ENCODE measurements around the gene ADARB2.

Gene ADARB2

GRCh38 chr10:1472178-1472958 lies 265.0 kb downstream of the ADARB2 start:
- ChIA-PET CTCF (no interaction called here), POLR2A (no interaction called here)
- TF ChIP-seq FOXK2 (IDR thresholded peaks at IDR 0.05) (no peak), HDGF (IDR thresholded peaks at IDR 0.05; ENCODE audit: borderline replicate concordance) (no peak), FOXM1 (IDR thresholded peaks at IDR 0.05; ENCODE audit: borderline replicate concordance) (no peak), FOXA1 (IDR thresholded peaks at IDR 0.05) (no peak), SUZ12 (IDR thresholded peaks at IDR 0.05) (no peak), ARNT (IDR thresholded peaks at IDR 0.05) (no peak), LEF1 (IDR thresholded peaks at IDR 0.05; ENCODE audit: borderline replicate concordance) (no peak), ZNF384 (IDR thresholded peaks at IDR 0.05) (no peak), TARDBP (IDR thresholded peaks at IDR 0.05) (no peak), L3MBTL2 (conservative IDR thresholded peaks at IDR 0.05) (no peak), ELF4 (IDR thresholded peaks at IDR 0.05) (no peak), NFRKB (IDR thresholded peaks at IDR 0.05) (no peak)
- TF ChIP-seq, protein P1, sequence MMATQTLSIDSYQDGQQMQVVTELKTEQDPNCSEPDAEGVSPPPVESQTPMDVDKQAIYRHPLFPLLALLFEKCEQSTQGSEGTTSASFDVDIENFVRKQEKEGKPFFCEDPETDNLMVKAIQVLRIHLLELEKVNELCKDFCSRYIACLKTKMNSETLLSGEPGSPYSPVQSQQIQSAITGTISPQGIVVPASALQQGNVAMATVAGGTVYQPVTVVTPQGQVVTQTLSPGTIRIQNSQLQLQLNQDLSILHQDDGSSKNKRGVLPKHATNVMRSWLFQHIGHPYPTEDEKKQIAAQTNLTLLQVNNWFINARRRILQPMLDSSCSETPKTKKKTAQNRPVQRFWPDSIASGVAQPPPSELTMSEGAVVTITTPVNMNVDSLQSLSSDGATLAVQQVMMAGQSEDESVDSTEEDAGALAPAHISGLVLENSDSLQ (IDR thresholded peaks at IDR 0.05), result no peak
- DNase-seq (ENCODE audit: extremely low spot score), result no peak

DNA sequence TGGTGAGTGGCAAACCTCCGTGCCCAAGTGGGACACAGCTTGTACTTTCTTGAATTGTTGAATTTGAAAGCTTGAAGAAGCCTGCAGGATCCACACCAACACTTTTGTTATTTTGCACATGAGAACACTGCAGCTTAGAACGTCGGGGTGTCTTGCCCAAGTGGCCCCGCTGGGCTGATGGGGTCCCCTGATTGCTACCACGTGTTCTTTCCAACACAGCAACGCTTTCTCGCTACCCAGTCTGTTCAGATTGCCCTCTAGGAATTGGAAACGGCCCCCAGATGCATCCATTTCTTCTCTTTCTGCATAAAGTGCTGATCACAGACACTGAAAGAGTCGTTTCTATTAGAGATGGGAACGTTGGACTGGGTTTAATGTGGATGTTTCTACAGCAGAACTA lies 268.5 kb downstream of the ADARB2 start:
- ChIA-PET POLR2A (no interaction called here), CTCF (no interaction called here)
- no peak for DNase-seq (ENCODE audit: extremely low spot score)
- TF ChIP-seq SP1 (IDR thresholded peaks at IDR 0.05) (no peak), ZNF384 (IDR thresholded peaks at IDR 0.05) (no peak), ARNT (IDR thresholded peaks at IDR 0.05) (no peak), NFRKB (IDR thresholded peaks at IDR 0.05) (no peak), L3MBTL2 (conservative IDR thresholded peaks at IDR 0.05) (no peak), BHLHE40 (IDR thresholded peaks at IDR 0.05; ENCODE audit: borderline replicate concordance) (no peak), ELF4 (IDR thresholded peaks at IDR 0.05) (no peak), FOXA1 (IDR thresholded peaks at IDR 0.05) (no peak), LEF1 (IDR thresholded peaks at IDR 0.05; ENCODE audit: borderline replicate concordance) (no peak), FOXM1 (IDR thresholded peaks at IDR 0.05; ENCODE audit: borderline replicate concordance) (no peak), FOXK2 (IDR thresholded peaks at IDR 0.05) (no peak), SUZ12 (IDR thresholded peaks at IDR 0.05) (no peak), HDGF (IDR thresholded peaks at IDR 0.05; ENCODE audit: borderline replicate concordance) (no peak)
- TF ChIP-seq, protein P1 (IDR thresholded peaks at IDR 0.05), result no peak

GRCh38 chr10:1467334-1468076 lies 269.8 kb downstream of the ADARB2 start:
- TF ChIP-seq ARNT (IDR thresholded peaks at IDR 0.05) (no peak), FOXM1 (IDR thresholded peaks at IDR 0.05; ENCODE audit: borderline replicate concordance) (no peak), CTBP1 (IDR thresholded peaks at IDR 0.05; ENCODE audit: borderline replicate concordance) (no peak), TARDBP (IDR thresholded peaks at IDR 0.05) (no peak), SP1 (IDR thresholded peaks at IDR 0.05) (no peak)
- TF ChIP-seq, protein P1 (IDR thresholded peaks at IDR 0.05), result no peak
- POLR2A ChIA-PET, result no interaction called here
- DNase-seq (ENCODE audit: extremely low spot score), result no peak
- CTCF ChIA-PET, result interaction anchor here (0.7 kb wide), 1 partner anchor 742 kb away, joined by 3 read pairs; no protein-coding TSS in a partner anchor

DNA sequence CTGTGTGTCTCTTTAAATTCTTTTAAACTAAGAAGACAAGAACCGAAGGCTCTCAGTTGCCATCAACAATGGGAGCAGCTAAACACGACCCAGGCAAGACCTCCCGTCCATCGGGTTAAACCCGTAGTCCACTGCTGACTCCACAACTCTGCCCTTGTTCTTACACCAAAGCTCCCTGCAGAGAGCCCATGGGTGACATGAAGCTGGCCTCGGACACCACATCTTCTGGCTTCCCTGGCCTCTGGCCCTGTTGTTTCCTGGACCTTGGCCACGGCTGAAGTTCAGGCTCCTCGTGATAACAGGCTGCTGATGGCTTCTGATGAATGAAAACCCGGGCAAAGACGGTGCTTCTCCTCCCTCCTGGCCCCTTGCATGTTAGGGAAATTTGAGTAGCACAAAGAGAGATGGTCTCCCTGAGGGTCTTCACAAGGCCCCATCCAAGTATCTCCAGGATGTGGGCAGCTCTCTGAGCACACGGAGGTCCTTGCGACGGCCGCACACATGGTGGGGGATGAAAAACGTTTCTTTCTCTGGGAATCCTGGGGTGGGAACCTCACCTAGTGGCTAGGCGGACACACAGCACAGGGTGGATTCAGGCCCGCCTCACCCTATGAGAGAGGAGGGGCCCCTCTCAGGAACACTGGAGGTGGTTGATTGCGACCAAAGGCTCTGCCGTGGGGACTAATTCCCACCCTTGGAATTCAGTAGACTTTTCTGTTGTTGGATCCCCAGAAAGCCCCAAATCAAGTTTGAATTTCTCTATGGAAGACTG lies 271.1 kb downstream of the ADARB2 start:
- ChIA-PET CTCF (interaction anchor here (0.6 kb wide), 1 partner anchor 19 kb away, joined by 3 read pairs; no protein-coding TSS in a partner anchor), POLR2A (no interaction called here)

More for the DNA sequence above, 271.1 kb downstream of the ADARB2 start:
- DNase-seq (ENCODE audit: extremely low spot score), result no peak
- TF ChIP-seq, protein P1 (IDR thresholded peaks at IDR 0.05), result no peak
- no peak for TF ChIP-seq FOXK2 (IDR thresholded peaks at IDR 0.05)
- no peak for TF ChIP-seq L3MBTL2 (conservative IDR thresholded peaks at IDR 0.05)
- TF ChIP-seq LEF1 (IDR thresholded peaks at IDR 0.05; ENCODE audit: borderline replicate concordance), result no peak
- no peak for TF ChIP-seq NFRKB (IDR thresholded peaks at IDR 0.05)
- no peak for TF ChIP-seq FOXM1 (IDR thresholded peaks at IDR 0.05; ENCODE audit: borderline replicate concordance)
- no peak for TF ChIP-seq ARNT (IDR thresholded peaks at IDR 0.05)
- no peak for TF ChIP-seq SP1 (IDR thresholded peaks at IDR 0.05)
- TF ChIP-seq ELF4 (IDR thresholded peaks at IDR 0.05), result no peak
- no peak for TF ChIP-seq BHLHE40 (IDR thresholded peaks at IDR 0.05; ENCODE audit: borderline replicate concordance)
- TF ChIP-seq TARDBP (IDR thresholded peaks at IDR 0.05), result no peak
- TF ChIP-seq SUZ12 (IDR thresholded peaks at IDR 0.05), result no peak
- TF ChIP-seq CTBP1 (IDR thresholded peaks at IDR 0.05; ENCODE audit: borderline replicate concordance), result no peak
- no peak for TF ChIP-seq FOXA1 (IDR thresholded peaks at IDR 0.05)

All from HEK293T (cell line).